ENCODE results near the gene TMEM272.

Gene TMEM272

DNA sequence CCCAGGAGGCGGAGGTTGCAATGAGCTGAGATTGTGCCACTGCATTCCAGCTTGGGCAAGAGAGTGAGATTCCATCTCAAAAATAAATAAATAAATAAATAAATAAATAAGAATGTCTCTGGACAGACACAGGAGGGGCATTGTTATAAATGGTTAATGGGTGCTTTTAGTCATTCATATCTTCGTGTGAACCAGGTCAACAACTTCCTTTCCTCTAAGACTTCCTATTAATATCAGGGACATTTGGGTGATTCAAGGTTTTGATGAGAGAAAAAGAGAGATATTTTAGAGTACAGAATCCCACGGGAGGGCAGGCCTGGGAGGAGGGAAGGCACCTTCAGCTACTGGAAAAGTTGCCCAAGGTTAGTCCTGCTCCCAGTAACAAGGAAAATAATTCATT, 64.9 kb downstream of the TMEM272 start:
- DNase-seq (ENCODE audit: low read depth) = no peak

DNA sequence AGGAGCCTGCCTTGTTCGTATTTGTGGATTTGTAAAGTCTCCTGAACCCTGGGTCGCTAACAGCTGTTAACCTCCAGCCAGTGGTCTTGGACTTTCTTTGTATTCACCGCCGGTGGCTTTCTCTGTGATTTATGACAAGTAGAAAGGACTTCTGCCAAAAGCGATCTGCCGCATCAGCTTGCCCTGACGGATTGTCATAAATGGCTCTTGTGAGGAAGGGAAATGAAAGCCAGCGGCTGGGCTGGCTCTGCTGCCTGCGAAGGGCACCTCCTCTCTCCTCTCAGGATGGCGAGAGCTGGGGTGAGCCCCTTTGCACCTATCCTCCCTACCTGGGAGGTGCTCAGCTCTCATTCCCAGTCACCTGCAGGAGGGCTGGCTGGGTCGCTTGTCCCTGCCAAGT, 66.6 kb downstream of the TMEM272 start:
- no peak for DNase-seq (ENCODE audit: low read depth)

DNA sequence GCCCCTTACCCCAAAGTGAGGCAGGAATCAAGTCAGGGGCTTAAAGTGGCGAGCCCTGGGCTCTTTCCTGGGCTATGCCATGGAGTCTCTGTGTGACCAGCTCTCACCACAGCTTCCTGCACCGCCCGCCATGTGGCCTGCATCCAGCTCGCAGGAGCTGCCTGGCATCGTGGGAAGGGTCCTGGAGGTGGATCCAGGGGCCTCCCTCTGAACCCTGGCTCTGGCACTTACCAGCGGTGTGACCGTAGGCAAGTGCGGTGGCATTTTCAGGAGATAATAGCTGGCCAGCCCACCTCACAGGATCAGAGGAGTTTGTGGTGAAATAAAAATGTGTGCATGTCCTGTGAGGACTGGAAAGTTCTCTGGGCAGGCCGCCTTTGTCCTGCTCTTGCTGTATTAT, 67.1 kb downstream of the TMEM272 start:
- DNase-seq (ENCODE audit: low read depth) = no peak

DNA sequence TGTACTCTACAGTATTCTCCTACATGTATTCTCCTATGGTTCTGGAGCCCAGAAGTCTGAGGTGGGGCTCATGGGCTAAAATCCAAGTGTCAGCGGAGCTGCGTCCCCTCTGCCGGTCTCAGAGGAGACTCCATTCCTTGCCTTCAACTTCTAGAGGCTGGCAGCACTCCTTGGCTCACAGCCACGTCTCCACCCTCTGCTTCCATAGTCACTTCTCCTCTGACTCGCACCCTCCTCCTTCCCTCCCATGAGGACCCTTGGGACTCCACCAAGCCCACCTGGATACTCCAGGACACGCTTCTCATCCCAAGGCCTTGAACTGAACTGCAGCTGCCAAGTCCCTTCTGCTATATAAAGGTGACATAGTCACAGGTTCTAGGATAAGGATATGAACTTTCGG, 68.8 kb downstream of the TMEM272 start:
- no peak for DNase-seq (ENCODE audit: low read depth)

DNA sequence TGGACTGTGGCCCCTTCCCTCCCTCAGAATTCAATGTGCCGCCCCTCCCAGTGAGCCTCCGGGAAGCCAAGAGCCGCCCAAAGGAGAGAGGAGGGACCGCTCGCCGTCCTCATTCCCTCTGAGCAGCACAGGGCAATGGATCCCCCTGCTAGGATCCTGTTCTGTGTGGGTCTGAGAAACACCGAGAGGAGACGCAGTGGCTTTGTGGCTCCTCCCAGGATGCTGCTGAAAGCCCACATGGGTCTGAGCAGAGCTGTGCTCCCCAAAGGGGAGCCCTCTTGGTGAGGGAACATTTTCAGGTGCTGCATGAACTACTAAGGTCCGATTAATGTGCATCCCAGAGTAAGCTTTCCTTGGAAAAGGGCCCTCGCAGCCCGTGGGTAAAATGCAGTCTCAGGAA, 71.5 kb downstream of the TMEM272 start:
- DNase-seq (ENCODE audit: low read depth) = no peak

DNA sequence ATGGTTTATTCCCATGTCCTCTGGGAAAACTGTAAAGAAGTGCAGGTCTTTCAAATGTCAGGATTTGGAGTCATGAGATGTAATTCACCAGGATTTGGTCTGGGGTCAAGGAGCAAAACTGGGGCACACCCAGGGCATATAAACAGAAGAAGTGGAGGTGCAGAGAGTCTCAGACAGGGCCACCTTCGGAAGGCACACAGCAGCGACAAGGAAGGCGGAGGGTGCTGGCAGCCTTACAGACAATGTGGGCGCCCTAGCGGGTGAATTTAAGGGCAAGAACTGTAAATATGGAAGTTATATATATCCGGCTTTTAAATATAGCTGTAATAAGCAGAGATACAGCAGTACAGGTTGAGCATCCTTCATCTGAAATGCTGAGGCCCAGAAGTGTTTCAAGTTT, 72.2 kb downstream of the TMEM272 start:
- DNase-seq (ENCODE audit: low read depth) = no peak

DNA sequence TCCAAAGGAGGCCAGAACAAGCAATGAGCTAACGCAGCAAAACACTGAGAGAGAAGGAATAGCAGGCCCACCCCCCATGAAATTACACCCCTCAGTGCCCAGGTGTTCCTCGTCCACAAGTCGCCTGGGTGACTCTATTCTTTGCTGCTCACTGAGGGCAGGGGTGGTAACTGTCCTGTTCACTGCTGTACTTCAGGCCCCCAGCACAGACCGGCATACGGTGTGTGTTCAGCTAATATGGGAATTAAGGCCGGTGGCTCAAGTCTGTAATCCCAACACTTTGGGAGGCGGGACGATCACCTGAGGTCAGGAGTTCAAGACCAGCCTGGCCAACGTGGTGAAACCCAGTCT, 72.9 kb downstream of the TMEM272 start:
- no peak for DNase-seq (ENCODE audit: low read depth)

DNA sequence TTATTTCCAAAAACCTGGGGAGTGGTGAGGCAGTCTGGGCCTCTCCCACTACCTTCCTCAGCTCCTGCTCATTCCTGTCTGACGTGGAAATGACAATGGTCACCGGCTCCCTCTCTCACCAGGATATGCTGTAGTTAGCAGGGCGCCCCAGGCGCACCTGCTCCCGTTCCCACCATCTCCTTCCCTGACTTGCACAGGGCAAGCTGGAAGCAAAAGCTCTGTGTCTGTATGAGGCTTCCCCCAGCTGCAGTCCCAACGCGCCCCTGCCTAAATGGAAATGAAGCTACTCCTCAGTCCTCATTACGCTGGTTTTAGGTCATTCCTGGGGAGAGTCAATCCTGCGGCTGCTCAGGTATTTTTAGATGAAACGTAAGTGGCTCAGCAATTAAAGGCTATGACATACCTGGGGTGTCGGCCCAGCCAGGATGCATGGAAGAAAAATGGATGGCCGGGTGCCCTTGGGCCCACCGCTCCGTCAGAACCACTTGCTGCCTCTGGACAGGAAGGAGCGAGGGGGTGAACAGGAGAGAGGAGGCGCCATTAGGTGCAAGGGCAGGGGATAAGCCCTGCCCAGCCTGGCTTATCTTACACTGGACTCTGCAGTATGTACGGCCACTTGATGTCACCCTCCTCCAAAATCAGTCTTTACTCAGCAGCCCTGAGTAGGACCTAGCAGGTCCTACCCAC, 73.4 kb downstream of the TMEM272 start:
- no peak for DNase-seq (ENCODE audit: low read depth)

DNA sequence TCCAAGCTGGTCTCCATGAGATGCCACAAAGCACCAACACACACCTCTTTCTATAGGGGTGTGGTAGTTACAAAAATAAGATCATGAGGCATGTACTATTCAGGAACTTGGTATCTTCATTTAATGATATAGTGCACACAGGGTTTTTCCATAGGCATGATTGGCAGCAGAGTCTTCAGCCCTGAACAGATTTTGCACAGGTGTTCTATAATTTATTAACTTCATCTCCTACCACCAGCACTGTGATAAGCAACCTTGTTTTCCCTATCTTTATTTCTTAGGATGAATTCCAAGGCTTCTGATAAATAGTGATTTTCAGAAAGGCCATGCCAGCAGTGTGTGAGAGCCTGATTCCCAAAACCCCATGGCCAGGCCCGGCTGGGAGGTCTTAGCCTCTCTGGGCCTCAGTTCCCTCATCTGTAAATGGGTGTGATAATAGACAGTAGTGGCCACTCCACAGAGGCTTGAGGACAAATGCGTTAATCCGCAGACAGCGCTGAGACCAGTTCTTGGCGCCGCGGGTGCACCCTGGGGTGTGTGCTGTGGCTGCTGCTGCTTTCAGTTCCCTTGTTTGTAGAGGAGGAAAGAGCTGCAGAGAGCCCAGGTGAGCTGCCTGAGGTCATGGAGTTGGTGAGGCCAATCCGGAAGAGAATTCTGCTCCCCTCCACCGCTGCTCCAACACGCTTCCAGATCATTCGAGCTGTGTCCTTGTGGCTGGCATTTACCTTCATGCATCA, 74.1 kb downstream of the TMEM272 start:
- DNase-seq (ENCODE audit: low read depth) = no peak

DNA sequence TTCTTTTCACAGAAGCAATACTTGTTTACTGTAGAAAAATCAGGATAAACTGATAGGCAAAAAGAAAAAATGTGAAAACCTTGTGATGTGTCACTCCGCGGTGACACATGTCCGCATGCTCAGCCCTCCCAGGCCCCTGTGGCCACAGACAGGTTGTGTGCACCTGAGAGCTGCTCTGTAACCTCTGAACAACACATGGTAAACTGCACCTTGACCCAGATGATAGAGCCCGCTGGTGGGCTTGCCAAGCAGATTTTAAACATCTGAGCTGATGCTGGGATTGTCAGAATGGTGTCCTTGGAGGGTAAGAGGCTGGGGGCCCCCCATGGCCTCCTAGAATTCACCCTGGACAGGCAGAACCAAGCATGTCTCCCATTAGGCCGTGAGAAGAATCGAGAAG, 74.8 kb downstream of the TMEM272 start:
- no peak for DNase-seq (ENCODE audit: low read depth)

DNA sequence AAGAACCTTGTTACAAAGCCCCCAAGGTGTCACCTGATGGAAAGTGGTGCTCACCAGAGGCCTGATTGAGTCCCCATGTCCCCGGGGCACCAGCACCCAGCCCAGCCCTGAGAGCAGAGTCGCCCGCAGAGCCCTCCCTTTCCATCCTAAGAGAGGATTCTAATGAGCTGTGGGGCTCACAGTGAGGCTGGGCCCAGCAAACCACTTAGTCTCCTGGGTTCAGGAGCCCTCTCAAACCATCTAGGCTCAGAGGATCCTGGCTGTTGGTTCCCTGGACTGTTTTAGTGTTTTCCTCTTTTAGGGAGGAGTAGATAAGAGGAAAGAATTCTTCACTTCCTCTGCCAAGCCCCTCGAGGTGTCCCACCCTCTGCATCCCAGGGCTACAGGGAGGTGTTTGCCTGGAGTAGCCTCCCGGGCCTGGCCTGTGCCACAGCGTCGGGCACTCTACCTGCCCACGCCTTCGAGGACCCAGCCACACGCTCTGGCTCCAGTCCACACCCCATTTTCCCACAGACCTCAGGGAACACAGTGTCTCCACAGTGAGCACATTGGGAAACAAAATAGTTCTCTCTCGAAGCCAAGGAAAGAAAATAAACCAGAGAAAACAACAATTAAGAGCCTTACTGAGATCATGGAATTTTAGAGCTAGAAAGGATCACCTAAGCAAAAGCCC, 75.4 kb downstream of the TMEM272 start:
- DNase-seq (ENCODE audit: low read depth) = no peak

DNA sequence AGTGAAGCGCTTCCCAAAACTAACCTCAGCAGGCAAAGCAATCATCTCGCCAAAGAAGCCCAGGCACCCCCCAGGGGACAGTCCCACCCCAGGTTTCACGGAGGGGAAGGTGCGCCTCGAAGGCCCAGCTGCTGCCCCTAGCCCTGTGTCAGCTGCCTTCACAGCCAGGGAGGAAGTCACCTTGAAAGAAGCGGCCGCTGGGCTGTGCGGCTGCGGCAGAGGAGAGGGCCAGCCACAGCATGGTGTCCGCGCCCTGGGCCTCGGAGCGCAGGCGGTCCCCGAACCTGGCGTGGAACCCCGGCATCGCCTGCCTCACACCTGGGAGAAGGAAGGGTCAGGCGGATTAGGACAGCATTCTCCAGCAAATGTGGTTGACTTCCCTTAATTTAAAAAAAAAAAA, 76.0 kb downstream of the TMEM272 start:
- no peak for DNase-seq (ENCODE audit: low read depth)

DNA sequence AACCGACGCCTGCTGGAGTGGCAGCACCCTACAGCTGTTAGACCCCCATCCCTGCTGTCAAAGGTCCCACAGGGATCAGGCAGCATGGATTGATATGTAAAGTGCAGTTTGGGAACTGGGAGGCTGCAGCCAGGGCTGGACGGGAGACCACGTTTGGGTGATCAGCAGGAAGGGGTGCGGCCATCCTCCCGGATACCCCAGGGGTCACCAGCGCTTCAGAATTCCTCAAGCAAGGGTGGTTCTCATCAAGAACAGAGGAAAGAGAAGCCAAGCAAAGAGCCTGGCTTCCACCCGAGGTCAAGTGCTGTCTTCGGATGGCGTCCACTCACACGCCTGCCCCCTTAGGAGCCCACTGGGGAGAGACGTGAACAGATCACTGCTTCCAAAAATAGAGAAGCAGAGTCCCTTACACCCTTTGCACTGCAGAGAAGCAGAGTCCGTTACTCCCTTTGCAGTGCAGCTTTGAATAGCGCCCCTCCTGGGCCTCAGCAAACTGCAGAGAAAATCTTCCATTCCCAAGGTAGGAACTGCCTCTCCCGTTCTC, 76.5 kb downstream of the TMEM272 start:
- DNase-seq (ENCODE audit: low read depth) = no peak

DNA sequence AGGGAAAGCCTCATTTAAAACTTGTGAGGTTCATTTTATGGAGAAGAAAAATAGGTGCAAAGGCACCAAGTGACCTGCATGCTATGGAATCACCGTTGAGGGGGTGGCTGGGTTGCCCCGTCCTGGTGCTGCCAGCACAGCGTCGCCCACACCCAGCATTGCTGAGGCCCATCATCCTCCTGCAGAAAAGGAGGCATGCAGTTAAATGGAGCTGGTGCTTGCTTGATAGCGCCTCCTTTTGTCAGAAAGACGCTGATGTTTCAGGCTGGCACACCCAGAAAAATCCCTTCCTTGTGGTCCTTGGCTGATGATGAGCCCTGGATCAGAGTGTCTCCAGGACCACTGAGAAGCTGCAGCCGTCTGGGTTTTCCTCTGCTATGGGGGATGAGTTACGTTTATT, 77.9 kb downstream of the TMEM272 start:
- no peak for DNase-seq (ENCODE audit: low read depth)

DNA sequence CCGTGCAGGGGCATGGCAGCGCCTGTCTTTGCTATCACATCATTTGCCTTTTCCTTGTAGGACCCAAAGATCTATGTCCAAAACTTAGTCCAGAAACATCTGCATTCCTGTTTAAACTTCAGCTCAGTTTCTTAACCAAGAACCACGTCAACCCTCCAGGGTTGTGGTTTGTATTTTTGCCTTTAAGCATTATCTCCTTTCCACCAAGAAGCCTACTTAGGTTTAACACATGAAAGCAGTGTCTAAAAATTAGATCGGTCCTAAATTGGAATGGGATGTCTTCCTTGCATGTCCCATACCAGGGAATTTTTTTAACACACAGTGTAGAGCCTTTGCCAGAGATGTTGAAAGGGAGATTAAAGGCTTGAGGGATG, 79.8 kb downstream of the TMEM272 start:
- DNase-seq (ENCODE audit: low read depth) = no peak

DNA sequence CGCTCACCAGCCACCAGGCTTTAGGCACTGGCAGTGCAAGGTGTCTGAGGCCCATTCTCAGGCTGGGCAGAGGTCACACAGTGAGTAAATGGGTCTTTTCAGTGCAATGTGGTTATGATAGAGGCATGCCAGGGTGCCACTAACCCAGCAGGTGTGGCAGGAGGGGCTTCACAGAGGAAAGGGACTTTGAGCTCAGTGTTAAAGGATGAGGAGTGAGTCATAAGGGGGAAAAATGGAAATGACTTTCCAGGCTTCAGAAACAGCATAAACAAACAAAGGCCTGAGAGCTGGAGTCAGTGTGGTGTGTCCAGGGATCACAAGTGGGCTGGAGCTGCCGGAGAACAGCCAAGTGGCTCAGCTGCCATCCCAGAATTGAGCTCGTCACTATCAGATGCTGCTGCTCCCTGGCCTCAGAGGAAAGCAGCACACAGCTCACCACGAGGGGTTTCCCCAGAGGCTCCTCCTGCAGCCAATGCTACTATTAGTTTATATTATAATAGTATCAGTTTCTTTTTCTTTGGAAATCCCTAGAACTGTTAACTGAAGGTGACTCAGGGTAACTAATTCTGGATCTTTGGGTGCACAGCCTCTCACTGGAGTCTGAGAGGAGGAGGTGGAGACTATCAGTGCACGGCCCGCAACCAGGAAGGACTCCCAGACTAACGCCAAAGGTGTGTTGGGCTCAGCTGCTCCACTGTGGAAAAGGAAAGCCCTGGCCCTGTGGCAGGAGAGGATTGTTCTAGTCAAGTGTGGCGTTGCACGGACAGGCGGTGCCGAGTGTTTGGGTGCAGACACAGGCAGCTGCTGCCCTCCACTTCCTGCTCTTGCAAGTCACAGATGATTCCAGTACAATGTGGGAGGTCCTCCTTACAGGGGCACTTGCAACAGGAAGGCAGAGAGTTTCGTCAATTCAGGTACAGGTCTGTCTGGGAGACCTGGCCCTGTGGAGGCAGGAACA, 80.5 kb downstream of the TMEM272 start:
- peak; percentile 60 for DNase-seq (ENCODE audit: low read depth)

DNA sequence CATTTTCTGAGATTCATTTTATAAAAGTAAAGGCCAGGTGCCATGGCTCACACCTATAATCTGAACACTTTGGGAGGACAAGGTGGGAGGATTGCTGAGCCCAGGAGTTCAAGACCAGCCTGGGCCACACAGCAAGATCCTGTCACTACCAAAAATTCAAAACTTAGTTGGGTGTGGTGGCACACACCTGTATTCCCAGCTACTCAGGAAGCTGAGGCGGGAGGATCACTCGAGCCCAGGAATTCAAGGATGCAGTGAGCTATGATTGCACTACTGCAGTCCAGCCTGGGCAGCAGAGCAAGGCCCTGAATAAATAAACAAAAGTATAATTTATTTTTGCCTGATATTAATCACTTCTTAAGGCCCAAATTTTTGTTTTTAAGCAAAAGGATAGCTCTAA, 81.5 kb downstream of the TMEM272 start:
- DNase-seq (ENCODE audit: low read depth) = no peak
